Measurements from ENCODE around the gene SMIM21. TPM values are rescaled to one million over a fixed set of nuclear protein-coding genes. Genes with fewer than 3 reads are reported as not detected.

The SMIM21 gene
- not detected in 2 replicates for total RNA-seq

GRCh38 chr18:75427603-75428002 is at the start of gene SMIM21:
SMIM21 (minus strand) TSS chr18:75427703; CDS start chr18:75427563, 140 bp downstream.

Other genes with a start within 250 kb of the SMIM21 start
- 6.8 and 7.5 TPM in 2 replicates for gene PTGR3, start 218.6 kb downstream of the SMIM21 start, total RNA-seq
- gene TSHZ1, start 216.9 kb downstream of the SMIM21 start, total RNA-seq = 4.2 and 4.6 TPM in 2 replicates

All from aortic smooth muscle cell (primary cell).